Heart left ventricle (tissue), 16 donors: ENCODE measurements around the gene AFAP1. TPM values are rescaled to one million over a fixed set of nuclear protein-coding genes. Genes with fewer than 3 reads are reported as not detected.

Experiments used
- ATAC-seq, 4 donors: fragments of 200-7000 bp; cut with Tn5 transposase; one replicate each; pipeline ENCODE4 v1.9.1; 2020 to 2022; ENCODE audit warnings: moderate library complexity in 4 of 4, mild to moderate bottlenecking in 3 of 4, moderate number of reproducible peaks in 1 of 4
- DNase-seq, 5 donors: peaks; one replicate each; pipeline ENCODE4 v3.0.0-alpha.2; 2020
- H3K27ac ChIP-seq, 12 donors: fragments of 200-600 bp; sonication (generic) in 4 of 12; one replicate each; pipeline versions ENCODE4 v1.5.0 to v1.8.0; 2016 to 2022; ENCODE audit warnings: mild to moderate bottlenecking in 2 of 12
- H3K27me3 ChIP-seq, 9 donors: fragments of 200-600 bp; sonication (generic) in 2 of 9; one replicate each; pipeline versions ENCODE4 v1.5.1 to v1.8.0; 2016 to 2022; ENCODE audit warnings: mild to moderate bottlenecking in 3 of 9
- H3K36me3 ChIP-seq, 9 donors: fragments of 200-600 bp; sonication (generic) in 2 of 9; one replicate each; pipeline versions ENCODE4 v1.5.0 to v1.8.0; 2018 to 2022; ENCODE audit warnings: mild to moderate bottlenecking in 2 of 9
- H3K4me1 ChIP-seq, 12 donors: fragments of 200-600 bp; sonication (generic) in 4 of 12; one replicate each; pipeline versions ENCODE4 v1.5.0 to v1.8.0; 2016 to 2022; ENCODE audit warnings: mild to moderate bottlenecking in 3 of 12
- H3K4me3 ChIP-seq, 12 donors: fragments of 200-600 bp; sonication (generic) in 4 of 12; one replicate each; pipeline versions ENCODE4 v1.5.0 to v1.8.0; 2017 to 2022; ENCODE audit warnings: mild to moderate bottlenecking in 9 of 12, moderate library complexity in 4 of 12
- H3K9me3 ChIP-seq, 12 donors: fragments of 200-600 bp; sonication (generic) in 4 of 12; one replicate each; pipeline versions ENCODE4 v1.5.0 to v1.8.0; 2016 to 2022; ENCODE audit warnings: mild to moderate bottlenecking in 1 of 12
- CTCF ChIP-seq, 12 donors: fragments of 200-600 bp; sonication (generic) in 4 of 12; IDR thresholded peaks; one replicate each; pipeline versions ENCODE4 v1.5.0 to v1.8.0; 2018 to 2022; ENCODE audit warnings: antibody characterized with exemption in 12 of 12, mild to moderate bottlenecking in 5 of 12
- POLR2A ChIP-seq, 2 donors: fragments of 450-650 bp; IDR thresholded peaks; one replicate each; pipeline ENCODE4 v1.6.1; 2017; ENCODE audit warnings: antibody characterized with exemption in 2 of 2, mild to moderate bottlenecking in 2 of 2, moderate library complexity in 2 of 2
- WGBS, 4 donors: extraction: QIAGEN DNeasy Blood & Tissue Kit in 2 of 4; methylation state at CpG; one replicate each; pipeline versions ENCODE4 v1.1.5 to v1.1.7; 2013 to 2018; 5-methylcytosine and 5-hydroxymethylcytosine counted together
- intact Hi-C, 10 donors: fragments of 100-400 bp; cut with DNase I; formaldehyde crosslinking; loops; one replicate each; pipeline versions ENCODE4 v1.11.1 to v1.14.2; 2022
- polyA plus RNA-seq, 2 donors: library from polyadenylated mRNA; stranded (reverse); fragments of 200-250 nt; gene quantifications; one replicate each; pipeline ENCODE4 v1.2.3, GENCODE V29; 2013
- total RNA-seq, 9 donors: library from RNA; depleted of rRNA in 2 of 9; stranded (reverse); fragments of >200 nt in 2 of 9; fragmentation: NEBNext Ultra II Directional in 3 of 9; extraction: Animal tissue kit (Norgen Biotek cat#: 25700) in 3 of 9; gene quantifications; one replicate each; pipeline versions ENCODE4 v1.1.0 to v1.2.4, GENCODE V29; 2016 to 2023
- donor health status: ischemic (EF 13 %, LVEDD 7.1; RV severe dilation, severe dysfunction).
- donor health status: healthy with polysubstance abuse.
- donor health status: DM: no; HTN: yes; CAD: no.
- donor health status: DM: no; HTN: no; CAD: no.
- donor health status: ischemic (EF 25% LVEDD 6.9; RV normal size, moderate dysfunction).
- donor health status: ischemic (EF 25% LVEDD 5.7; RV mildly dilated, moderate dysfunction).
- donor health status: healthy.
- donor health status: DM: yes; HTN: yes; CAD: no.
- donor health status: ischemic (EF 35%, LVEDD 5.7; RV mildly dilated, moderate dysfunction).
- donor health status: nonischemic (EF 11% LVEDD 7.7; RV severe dilation, severe dysfunction).
- donor health status: DM: yes; HTN: yes; CAD: no.
- donor health status: PGD.
- donor health status: ischemic (EF 29% LVEDD 5.4; RV normal size, mild dysfunction).
- donor health status: nonischemic (EF 23%, LVEDD 6.1; RV moderate dilation, normal function).

AFAP1 gene
- total and polyA plus RNA-seq, 11 donors: 2.0 to 18.0 (median 7.0) TPM

GRCh38 chr4:7815562-7815961, 124.1 kb downstream of the AFAP1 start:
- H3K27me3 ChIP-seq: no peaks in the 10 kb centered on the region
- H3K36me3 ChIP-seq: peaks cover 0 to 56% (median 27%) of the 10 kb centered on the region in 9 donors
- H3K9me3 ChIP-seq: no peaks in the 10 kb centered on the region
- no peak overlapping the region for H3K4me3 ChIP-seq
- WGBS, 4 donors: 90 to 96% (median 93%) methylated on average over 6 of the region's 6 CpGs
- TF ChIP-seq CTCF (IDR thresholded peaks at IDR 0.05): no peak
- no peak for TF ChIP-seq POLR2A (IDR thresholded peaks at IDR 0.05)
- peak overlapping the region in 1 of 12 donors; percentile 63 for H3K27ac ChIP-seq
- DNase-seq (no peak), ATAC-seq (no peak)
- intact Hi-C loops: loop anchor here in 1 of 10 donors (10.0 kb wide), 1 partner anchor 119 kb away; the partner anchor contains the start of gene AFAP1
- peaks cover 0 to 40% (median 16%) of the 10 kb centered on the region in 12 donors for H3K4me1 ChIP-seq

- DNase-seq (no peak), ATAC-seq (no peak)
- no peak overlapping the region for H3K4me3 ChIP-seq
- H3K36me3 ChIP-seq: peaks cover 0 to 58% (median 27%) of the 10 kb centered on the region in 9 donors
- H3K27ac ChIP-seq: peak overlapping the region in 1 of 12 donors; percentile 63
- peaks cover 0 to 40% (median 16%) of the 10 kb centered on the region in 12 donors for H3K4me1 ChIP-seq
- intact Hi-C loops: loop anchor here in 1 of 10 donors (10.0 kb wide), 1 partner anchor 120 kb away; the partner anchor contains the start of gene AFAP1
- TF ChIP-seq CTCF (IDR thresholded peaks at IDR 0.05): no peak
- TF ChIP-seq POLR2A (IDR thresholded peaks at IDR 0.05): no peak
- H3K27me3 ChIP-seq: no peaks in the 10 kb centered on the region
- no peaks in the 10 kb centered on the region for H3K9me3 ChIP-seq
- WGBS, 4 donors: 86 to 96% (median 94%) methylated on average over 15 of the region's 15 CpGs
These were observed 125.2 kb downstream of the AFAP1 start for GRCh38 chr4:7814451-7814850.

- H3K9me3 ChIP-seq: no peaks in the 10 kb centered on the region
- no peaks in the 10 kb centered on the region for H3K27me3 ChIP-seq
- H3K36me3 ChIP-seq: peaks cover 0 to 61% (median 25%) of the 10 kb centered on the region in 9 donors
- H3K4me3 ChIP-seq: no peak overlapping the region
- ATAC-seq (no peak), DNase-seq (no peak)
- TF ChIP-seq CTCF (IDR thresholded peaks at IDR 0.05): no peak
- 72 to 83% (median 80%) methylated on average over 3 of the region's 3 CpGs for WGBS, 4 donors
- H3K27ac ChIP-seq: peak overlapping the region in 2 of 12 donors; percentile 13 to 78
- H3K4me1 ChIP-seq: peaks cover 0 to 43% (median 14%) of the 10 kb centered on the region in 12 donors
- intact Hi-C loops: loop anchor here in 1 of 10 donors (10.0 kb wide), 1 partner anchor 121 kb away; the partner anchor contains the start of gene AFAP1
These were observed 126.0 kb downstream of the AFAP1 start for GRCh38 chr4:7813674-7814073.

GRCh38 chr4:7812921-7813320, 126.7 kb downstream of the AFAP1 start:
- DNase-seq (no peak), ATAC-seq (no peak)
- intact Hi-C loops: loop anchor here in 1 of 10 donors (10.0 kb wide), 1 partner anchor 122 kb away; the partner anchor contains the start of gene AFAP1
- 83 to 89% (median 87%) methylated on average over 5 of the region's 5 CpGs for WGBS, 4 donors
- peaks cover 0 to 41% (median 9%) of the 10 kb centered on the region in 12 donors for H3K4me1 ChIP-seq
- no peak for TF ChIP-seq POLR2A (IDR thresholded peaks at IDR 0.05)
- no peak for TF ChIP-seq CTCF (IDR thresholded peaks at IDR 0.05)
- no peaks in the 10 kb centered on the region for H3K27me3 ChIP-seq
- peaks cover 0 to 56% (median 18%) of the 10 kb centered on the region in 9 donors for H3K36me3 ChIP-seq
- H3K4me3 ChIP-seq: no peak overlapping the region
- H3K27ac ChIP-seq: peak overlapping the region in 9 of 12 donors; percentile 26 to 93 (median 78)
- no peaks in the 10 kb centered on the region for H3K9me3 ChIP-seq
